Mononuclear cell (primary cell): ENCODE measurements around the gene RPLP1. TPM values are rescaled to one million over a fixed set of nuclear protein-coding genes. Genes with fewer than 3 reads are reported as not detected.

Experiments
- H3K27me3 ChIP-seq: 2 replicates; pipeline ENCODE4 v1.6.0; 2011; ENCODE audit warnings: low read length, control low read depth; ENCODE audit not compliant: insufficient read depth
- H3K4me1 ChIP-seq: 2 replicates; pipeline ENCODE4 v1.5.1; 2011; ENCODE audit warnings: mild to moderate bottlenecking, low read length, control low read depth; ENCODE audit not compliant: insufficient read depth
- H3K4me3 ChIP-seq: 2 replicates; pipeline ENCODE4 v1.5.1; 2011; ENCODE audit warnings: mild to moderate bottlenecking, low read length, moderate library complexity
- H3K9me3 ChIP-seq: 2 replicates; pipeline ENCODE4 v1.5.1; 2011; ENCODE audit warnings: low read depth, mild to moderate bottlenecking, control low read depth, low read length
- total RNA-seq: library from RNA; depleted of rRNA; stranded (reverse); fragments of >200 nt; gene quantifications from one replicate; pipeline ENCODE4 v1.2.3, GENCODE V29; 2012

Gene RPLP1
- total RNA-seq, 1 donor: 218 TPM

DNA sequence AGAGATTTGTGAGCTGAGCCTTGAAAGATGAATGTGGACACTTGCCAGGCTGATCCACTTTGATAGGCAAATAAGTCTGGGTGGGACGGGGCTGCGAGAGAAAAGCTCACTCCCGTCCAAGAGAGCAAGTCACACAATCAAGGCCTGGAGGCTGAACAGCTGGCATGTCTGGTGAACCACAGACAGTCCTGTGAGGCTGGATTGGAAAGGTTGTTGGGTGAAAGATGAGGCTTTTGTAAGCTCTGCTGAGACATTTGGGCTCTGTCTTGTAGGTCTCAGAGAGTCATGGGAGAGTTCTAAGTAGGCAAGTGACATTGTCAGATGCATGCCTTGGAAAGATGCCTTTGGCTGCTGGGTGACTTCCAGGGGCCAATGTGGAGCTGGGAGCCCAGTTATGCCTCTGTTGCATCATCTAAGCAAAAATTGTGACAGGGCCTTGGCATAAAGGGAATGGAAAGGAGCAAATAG is 38.5 kb downstream of the RPLP1 start:
- H3K27me3 ChIP-seq: no peaks in the 10 kb centered on the region
- no peak overlapping the region for H3K4me3 ChIP-seq
- H3K4me1 ChIP-seq: peaks cover 2% of the 10 kb centered on the region
- H3K9me3 ChIP-seq: peaks cover 5% of the 10 kb centered on the region

DNA sequence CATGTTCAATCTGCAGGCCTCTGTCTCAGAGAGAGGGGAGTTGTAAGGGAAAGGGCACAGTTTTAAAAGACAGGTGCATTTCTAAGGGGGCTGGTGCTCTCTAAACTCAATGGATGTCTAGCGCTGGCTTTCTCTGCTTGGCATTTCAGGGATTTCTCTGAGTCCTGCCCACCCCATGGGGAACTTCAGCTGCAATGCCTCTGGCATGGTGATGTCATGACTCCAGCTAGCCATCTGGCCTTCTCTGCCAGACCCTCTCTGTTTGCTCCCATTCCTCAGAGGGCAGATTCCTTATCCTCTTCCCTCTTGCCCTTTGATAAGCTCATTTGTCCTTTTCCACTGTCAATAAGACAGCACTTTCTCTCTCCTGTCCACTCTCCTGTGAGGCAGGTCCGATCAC is 40.8 kb downstream of the RPLP1 start:
- Histone ChIP-seq H3K4me3 (no peak overlapping the region), H3K27me3 (no peaks in the 10 kb centered on the region), H3K9me3 (peaks cover 5% of the 10 kb centered on the region), H3K4me1 (peaks cover 19% of the 10 kb centered on the region)

DNA sequence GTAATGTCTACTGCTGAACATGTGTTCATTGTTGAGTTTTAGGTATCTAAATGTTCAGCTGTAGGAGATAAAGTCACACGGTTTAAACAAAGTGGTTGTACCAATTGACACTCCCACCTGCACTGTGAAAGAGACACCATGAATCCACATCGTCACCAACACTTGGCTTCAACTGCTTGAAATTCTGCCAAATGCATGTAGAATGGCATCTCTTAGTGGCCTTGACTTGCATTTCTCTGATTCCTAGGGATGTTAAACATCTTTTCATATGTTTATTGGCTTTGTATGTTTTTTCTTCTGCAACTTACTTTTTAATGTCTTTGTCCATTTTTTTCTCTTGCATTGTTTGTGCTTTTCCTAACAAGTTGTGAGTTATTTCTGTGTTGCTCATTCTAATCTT is 43.4 kb downstream of the RPLP1 start:
- H3K4me3 ChIP-seq: no peak overlapping the region
- H3K9me3 ChIP-seq: peaks cover 5% of the 10 kb centered on the region
- peaks cover 29% of the 10 kb centered on the region for H3K4me1 ChIP-seq
- no peaks in the 10 kb centered on the region for H3K27me3 ChIP-seq

DNA sequence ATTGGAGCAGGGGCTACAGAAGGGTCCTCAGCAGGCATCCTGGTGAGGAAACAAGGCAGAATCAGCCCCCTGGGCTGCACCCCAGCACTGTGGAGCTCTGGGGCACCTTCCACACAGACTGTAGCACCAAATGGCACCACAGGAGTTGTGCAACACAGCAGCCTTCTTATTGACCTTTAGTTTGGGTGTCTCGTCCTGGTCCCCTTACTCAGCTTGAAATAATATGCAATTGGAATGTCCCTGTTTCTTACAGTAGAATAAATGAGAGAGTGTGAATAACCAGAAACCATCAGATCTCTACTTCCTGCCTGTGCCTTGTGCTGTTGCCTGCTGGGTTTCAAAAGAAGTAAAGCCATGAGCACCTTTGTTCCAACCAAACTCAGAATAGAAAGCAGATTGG is 44.5 kb downstream of the RPLP1 start:
- no peak overlapping the region for H3K4me3 ChIP-seq
- H3K9me3 ChIP-seq: no peaks in the 10 kb centered on the region
- no peaks in the 10 kb centered on the region for H3K27me3 ChIP-seq
- peaks cover 29% of the 10 kb centered on the region for H3K4me1 ChIP-seq

DNA sequence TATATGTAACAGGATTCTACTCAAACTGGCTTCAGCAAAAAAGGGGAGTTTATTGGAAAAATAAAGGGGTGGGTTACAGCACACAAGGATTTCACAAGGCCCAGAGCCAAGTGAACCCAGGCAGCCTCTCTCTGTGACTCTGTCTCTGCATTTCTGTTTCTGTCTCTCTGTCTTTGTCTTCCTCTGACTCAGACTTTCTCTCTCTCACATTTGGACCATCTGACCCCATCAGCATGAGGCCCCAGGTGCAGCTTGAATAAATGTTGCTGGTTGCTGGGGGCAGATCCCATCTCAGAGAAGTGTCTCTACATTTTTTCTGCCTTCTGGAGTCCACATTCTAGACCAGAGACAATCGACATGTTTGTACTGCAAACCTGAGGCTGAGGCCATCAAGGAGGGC is 45.0 kb downstream of the RPLP1 start:
- Histone ChIP-seq H3K9me3 (no peaks in the 10 kb centered on the region), H3K4me3 (no peak overlapping the region), H3K27me3 (no peaks in the 10 kb centered on the region), H3K4me1 (peaks cover 29% of the 10 kb centered on the region)

DNA sequence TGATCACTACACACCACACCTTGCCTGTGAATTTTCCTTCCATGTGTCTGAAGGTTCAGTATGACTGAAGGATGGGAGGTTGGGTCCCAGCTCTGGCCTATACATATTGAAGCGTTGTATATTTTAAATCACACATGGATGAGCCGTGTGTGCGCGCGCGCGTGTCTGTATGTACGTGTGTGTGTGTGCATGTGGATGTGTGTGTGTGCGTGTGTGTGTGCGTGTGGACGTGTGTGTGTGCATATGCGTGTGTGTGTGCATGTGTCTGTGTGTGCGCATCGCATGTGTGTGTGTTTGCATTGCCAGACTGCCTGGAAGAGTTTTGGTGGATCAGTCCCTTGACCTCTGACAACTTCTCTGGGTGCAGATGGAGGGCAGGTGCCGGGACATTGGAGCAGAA is 45.7 kb downstream of the RPLP1 start:
- Histone ChIP-seq H3K9me3 (no peaks in the 10 kb centered on the region), H3K27me3 (no peaks in the 10 kb centered on the region), H3K4me1 (peaks cover 29% of the 10 kb centered on the region), H3K4me3 (no peak overlapping the region)

DNA sequence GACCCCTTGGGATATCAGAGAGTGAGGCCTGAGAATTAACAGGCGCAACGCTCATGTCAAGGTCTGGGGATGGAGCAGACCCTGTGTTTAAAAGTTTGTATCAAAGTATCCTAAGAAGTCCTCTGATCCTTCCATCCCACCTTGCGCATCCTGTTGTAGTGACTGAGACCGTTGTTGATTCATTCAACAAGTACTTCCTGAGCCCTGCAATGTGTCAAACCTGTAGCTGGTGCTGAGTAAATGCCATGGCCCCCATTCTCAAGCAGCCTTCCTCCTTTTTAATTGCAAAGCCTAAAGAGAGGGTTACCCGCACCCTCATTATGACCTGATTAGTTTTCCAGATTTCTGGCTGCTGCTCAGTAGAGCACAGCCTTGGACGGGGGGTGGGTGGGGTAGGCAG is 46.4 kb downstream of the RPLP1 start:
- no peak overlapping the region for H3K4me3 ChIP-seq
- H3K27me3 ChIP-seq: no peaks in the 10 kb centered on the region
- H3K4me1 ChIP-seq: peaks cover 29% of the 10 kb centered on the region
- H3K9me3 ChIP-seq: no peaks in the 10 kb centered on the region

DNA sequence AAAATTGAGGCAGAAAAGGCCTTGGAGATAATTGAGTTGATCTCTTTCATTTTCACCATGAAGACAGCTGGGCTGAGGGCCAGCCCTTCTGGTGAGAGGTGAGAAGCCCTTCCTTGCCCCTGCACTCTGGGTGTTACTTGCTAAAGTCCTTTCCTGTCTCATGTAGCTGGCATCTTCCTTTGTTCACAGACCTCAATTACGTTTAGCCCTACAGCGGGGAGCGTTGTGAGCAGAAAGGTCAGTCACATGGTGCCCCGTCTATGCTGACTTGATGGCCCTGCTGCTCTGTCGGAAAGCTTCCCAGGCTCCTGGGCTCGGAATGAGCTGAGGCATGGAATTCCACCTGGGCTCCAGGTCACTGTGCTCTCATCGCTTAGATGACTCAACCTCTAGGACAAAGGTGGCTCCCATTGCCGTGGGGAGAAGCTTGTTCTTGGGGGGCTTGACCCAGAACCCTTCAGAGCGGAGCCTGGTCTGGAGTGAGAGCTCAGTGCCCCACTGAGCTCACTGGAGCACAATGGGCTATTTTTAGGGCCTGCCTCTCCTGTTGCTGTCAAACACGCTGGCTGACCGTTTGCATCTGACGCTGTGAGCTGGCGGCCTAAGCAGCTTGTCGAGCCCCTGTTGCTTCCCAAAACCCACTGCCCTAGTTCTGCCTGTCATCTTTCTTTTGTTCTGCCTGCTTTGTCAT is 47.0 kb downstream of the RPLP1 start:
- peaks cover 29% of the 10 kb centered on the region for H3K4me1 ChIP-seq
- H3K9me3 ChIP-seq: no peaks in the 10 kb centered on the region
- H3K4me3 ChIP-seq: no peak overlapping the region
- H3K27me3 ChIP-seq: no peaks in the 10 kb centered on the region

DNA sequence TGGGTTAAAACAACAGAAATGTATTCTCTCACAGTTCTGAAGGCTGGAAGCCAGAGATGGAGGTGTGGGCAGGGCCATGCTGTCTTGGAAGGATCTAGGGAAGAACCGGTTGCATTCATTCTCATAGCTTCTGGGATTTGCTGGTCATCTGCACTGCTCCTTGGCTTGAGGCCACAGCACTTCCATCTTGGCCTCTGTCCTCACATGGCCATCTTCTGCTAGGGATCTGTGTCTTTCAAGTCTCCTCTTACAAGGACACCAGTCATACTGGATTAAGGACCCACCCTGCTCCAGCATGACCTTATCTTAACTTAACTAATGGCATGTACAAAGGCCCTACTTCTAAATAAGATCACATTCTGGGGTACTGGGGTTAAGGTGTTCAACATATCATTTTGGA is 47.7 kb downstream of the RPLP1 start:
- H3K4me3 ChIP-seq: no peak overlapping the region
- H3K27me3 ChIP-seq: no peaks in the 10 kb centered on the region
- H3K9me3 ChIP-seq: no peaks in the 10 kb centered on the region
- H3K4me1 ChIP-seq: peaks cover 29% of the 10 kb centered on the region

DNA sequence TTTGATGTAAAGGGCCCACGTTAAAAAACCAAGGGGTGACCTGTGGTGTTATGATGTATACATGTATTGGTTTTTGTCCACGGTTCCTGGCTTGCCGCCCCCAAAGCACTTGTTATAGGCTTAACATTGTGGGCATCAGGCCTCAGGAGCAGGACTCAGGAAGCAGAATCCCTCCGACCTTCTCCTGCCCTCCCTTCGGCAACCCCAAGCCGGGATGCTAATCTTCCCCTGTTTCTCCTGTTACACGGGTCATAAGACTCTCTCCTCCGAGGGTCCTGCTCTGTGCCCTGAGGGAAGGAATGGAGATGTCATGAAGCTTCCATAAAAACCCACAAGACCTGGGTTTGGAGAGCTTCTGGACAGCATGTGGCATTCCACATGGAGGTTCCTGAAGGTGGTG is 48.8 kb downstream of the RPLP1 start:
- Histone ChIP-seq H3K9me3 (no peaks in the 10 kb centered on the region), H3K4me1 (peaks cover 29% of the 10 kb centered on the region), H3K4me3 (no peak overlapping the region), H3K27me3 (no peaks in the 10 kb centered on the region)

DNA sequence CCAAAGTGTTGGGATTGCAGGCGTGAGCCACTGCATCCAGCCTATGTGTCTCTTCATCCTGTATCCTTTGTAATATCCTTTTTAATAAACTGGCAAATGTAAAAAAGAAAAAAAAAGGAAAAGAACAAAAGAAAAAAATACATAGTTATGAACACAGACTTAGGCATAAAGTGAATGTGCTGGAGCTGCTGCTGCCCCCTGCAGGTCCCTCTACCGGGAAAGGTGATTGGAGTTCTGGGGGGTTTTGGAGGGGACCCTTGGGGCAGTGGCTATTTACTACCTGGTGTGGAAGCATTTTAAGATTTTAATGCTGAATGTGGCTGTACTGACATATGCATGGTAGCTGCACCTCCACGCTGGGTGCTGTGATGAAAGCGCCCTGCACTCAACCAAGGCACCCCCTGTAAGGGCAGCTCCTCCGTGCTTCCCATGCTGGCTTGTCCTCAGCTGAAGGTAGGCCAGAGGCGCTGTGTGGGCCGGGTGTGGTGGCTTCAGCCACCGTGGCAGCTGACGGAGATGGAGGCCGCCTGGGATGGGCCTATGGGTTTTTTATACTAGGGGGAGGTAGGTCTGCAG is 49.9 kb downstream of the RPLP1 start:
- no peaks in the 10 kb centered on the region for H3K27me3 ChIP-seq
- no peak overlapping the region for H3K4me3 ChIP-seq
- peaks cover 19% of the 10 kb centered on the region for H3K4me1 ChIP-seq
- H3K9me3 ChIP-seq: no peaks in the 10 kb centered on the region

DNA sequence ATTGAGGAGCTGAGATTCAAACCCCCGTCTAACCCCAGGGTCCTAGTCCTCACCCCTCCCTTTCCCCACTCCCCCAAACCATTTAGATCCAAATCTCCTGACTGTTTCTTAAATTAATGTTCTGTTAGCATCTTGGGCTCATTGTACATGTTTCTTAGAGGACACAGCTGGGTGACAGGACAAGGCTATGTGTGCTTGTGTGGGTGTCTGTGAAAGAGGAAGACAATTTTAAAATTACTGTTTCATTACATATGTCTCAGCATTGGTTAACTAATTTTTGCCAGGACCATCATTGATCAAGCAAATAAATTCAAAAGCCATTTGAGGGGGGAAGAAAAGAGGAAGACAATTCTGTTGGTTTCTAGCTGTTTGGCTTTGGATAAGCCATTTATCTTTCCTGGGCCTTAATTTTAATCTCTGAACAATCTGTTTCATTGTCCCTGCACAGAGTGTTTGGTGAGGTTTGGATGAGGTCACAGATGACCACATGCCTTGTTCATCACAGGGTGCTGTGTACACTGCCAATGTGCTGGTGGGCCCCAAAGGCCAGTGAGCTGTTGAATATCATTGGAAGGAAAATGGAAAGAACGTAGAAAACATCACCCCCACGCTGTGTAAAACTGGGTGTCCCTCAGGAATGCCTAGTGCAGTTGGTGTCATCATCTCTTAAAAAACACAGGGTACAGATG is 51.9 kb downstream of the RPLP1 start:
- Histone ChIP-seq H3K4me3 (no peak overlapping the region), H3K9me3 (no peaks in the 10 kb centered on the region), H3K4me1 (peaks cover 5% of the 10 kb centered on the region), H3K27me3 (no peaks in the 10 kb centered on the region)

Other genes starting within 250 kb of the RPLP1 start
- under 0.01 TPM for gene PAQR5, start 153.9 kb upstream of the RPLP1 start, total RNA-seq
- gene KIF23, start 38.5 kb upstream of the RPLP1 start, total RNA-seq: 1.2 TPM